ENCODE data around the gene MLXIP.
"Not testable (repeated sequence)": the region's sequence is repeated elsewhere in the genome, so short reads cannot be mapped to it uniquely, and the experiment has no call there.

MLXIP gene

GRCh38 chr12:122036153-122036552, 42.4 kb upstream of the MLXIP start:
- no peak for TF ChIP-seq CTCF (conservative IDR thresholded peaks at IDR 0.05; ENCODE audit: low read depth, low read length)

GRCh38 chr12:122040579-122041386, 37.8 kb upstream of the MLXIP start:
- Histone ChIP-seq H2AFZ (ENCODE audit: low read depth) (no peak overlapping the region), H3K27ac (no peak overlapping the region), H3K27me3 (ENCODE audit: insufficient read depth, low read depth) (no peaks in the 10 kb centered on the region), H3K9ac (no peak overlapping the region), H3K4me2 (no peak overlapping the region), H3K79me2 (ENCODE audit: insufficient read depth, low read depth) (no peaks in the 10 kb centered on the region), H4K20me1 (ENCODE audit: insufficient read depth) (no peaks in the 10 kb centered on the region), H3K4me3 (IDR thresholded peaks at IDR 0.05; ENCODE audit: insufficient read depth, low read depth, low read length) (no peak overlapping the region), H3K36me3 (ENCODE audit: insufficient read depth) (no peaks in the 10 kb centered on the region), H3K4me1 (ENCODE audit: low read depth, poor library complexity, severe bottlenecking) (no peaks in the 10 kb centered on the region)
- no peak for TF ChIP-seq CTCF (conservative IDR thresholded peaks at IDR 0.05; ENCODE audit: low read depth, low read length)

More at GRCh38 chr12:122036153-122036552, 42.4 kb upstream of the MLXIP start:
- no peaks in the 10 kb centered on the region for H3K36me3 ChIP-seq (ENCODE audit: insufficient read depth)
- H3K27ac ChIP-seq = no peak overlapping the region
- H3K9ac ChIP-seq = no peak overlapping the region
- no peak overlapping the region for H2AFZ ChIP-seq (ENCODE audit: low read depth)
- H3K4me1 ChIP-seq (ENCODE audit: low read depth, poor library complexity, severe bottlenecking) = no peaks in the 10 kb centered on the region
- no peak overlapping the region for H3K4me2 ChIP-seq
- H4K20me1 ChIP-seq (ENCODE audit: insufficient read depth) = no peaks in the 10 kb centered on the region
- no peak overlapping the region for H3K4me3 ChIP-seq (IDR thresholded peaks at IDR 0.05; ENCODE audit: insufficient read depth, low read depth, low read length)
- H3K79me2 ChIP-seq (ENCODE audit: insufficient read depth, low read depth) = no peaks in the 10 kb centered on the region
- H3K27me3 ChIP-seq (ENCODE audit: insufficient read depth, low read depth) = no peaks in the 10 kb centered on the region

GRCh38 chr12:122041458-122041857, 37.1 kb upstream of the MLXIP start:
- not testable (repeated sequence) for H3K27ac ChIP-seq; H3K4me2 ChIP-seq; H3K79me2 ChIP-seq (ENCODE audit: insufficient read depth, low read depth); H3K27me3 ChIP-seq (ENCODE audit: insufficient read depth, low read depth); H4K20me1 ChIP-seq (ENCODE audit: insufficient read depth); H3K4me3 ChIP-seq (IDR thresholded peaks at IDR 0.05; ENCODE audit: insufficient read depth, low read depth, low read length); H3K9ac ChIP-seq; H2AFZ ChIP-seq (ENCODE audit: low read depth); H3K36me3 ChIP-seq (ENCODE audit: insufficient read depth); H3K4me1 ChIP-seq (ENCODE audit: low read depth, poor library complexity, severe bottlenecking)

- Histone ChIP-seq H3K36me3 (ENCODE audit: insufficient read depth) (no peaks in the 10 kb centered on the region), H3K4me1 (ENCODE audit: low read depth, poor library complexity, severe bottlenecking) (no peaks in the 10 kb centered on the region), H3K4me2 (no peak overlapping the region), H3K27ac (no peak overlapping the region), H3K79me2 (ENCODE audit: insufficient read depth, low read depth) (no peaks in the 10 kb centered on the region), H3K9ac (no peak overlapping the region), H4K20me1 (ENCODE audit: insufficient read depth) (no peaks in the 10 kb centered on the region), H3K4me3 (IDR thresholded peaks at IDR 0.05; ENCODE audit: insufficient read depth, low read depth, low read length) (no peak overlapping the region), H3K27me3 (ENCODE audit: insufficient read depth, low read depth) (no peaks in the 10 kb centered on the region), H2AFZ (ENCODE audit: low read depth) (no peak overlapping the region)
- TF ChIP-seq CTCF (conservative IDR thresholded peaks at IDR 0.05; ENCODE audit: low read depth, low read length) = no peak
Measured at GRCh38 chr12:122042910-122043309, 35.6 kb upstream of the MLXIP start.

GRCh38 chr12:122043476-122043875, 35.1 kb upstream of the MLXIP start:
- no peak overlapping the region for H3K4me2 ChIP-seq
- no peaks in the 10 kb centered on the region for H3K36me3 ChIP-seq (ENCODE audit: insufficient read depth)
- no peak overlapping the region for H3K9ac ChIP-seq
- H3K79me2 ChIP-seq (ENCODE audit: insufficient read depth, low read depth) = no peaks in the 10 kb centered on the region
- no peak overlapping the region for H3K27ac ChIP-seq
- H4K20me1 ChIP-seq (ENCODE audit: insufficient read depth) = no peaks in the 10 kb centered on the region
- no peaks in the 10 kb centered on the region for H3K4me1 ChIP-seq (ENCODE audit: low read depth, poor library complexity, severe bottlenecking)
- H3K27me3 ChIP-seq (ENCODE audit: insufficient read depth, low read depth) = no peaks in the 10 kb centered on the region
- no peak overlapping the region for H2AFZ ChIP-seq (ENCODE audit: low read depth)
- no peak overlapping the region for H3K4me3 ChIP-seq (IDR thresholded peaks at IDR 0.05; ENCODE audit: insufficient read depth, low read depth, low read length)
- no peak for TF ChIP-seq CTCF (conservative IDR thresholded peaks at IDR 0.05; ENCODE audit: low read depth, low read length)
